GM21526 (cell line): Measurements from ENCODE around the gene GMPR.
"Not testable (repeated sequence)": the region's sequence is repeated elsewhere in the genome, so short reads cannot be mapped to it uniquely, and the experiment has no call there.

Experiments
- ATAC-seq: cut with Tn5 transposase; IDR thresholded peaks from one replicate; pipeline ENCODE4 v1.9.1; 2021; ENCODE audit warnings: moderate library complexity; ENCODE audit not compliant: unreplicated experiment, low FRiP score

The GMPR gene

GRCh38 chr6:16224409-16224808 is 14.0 kb upstream of the GMPR start:
- no peak for ATAC-seq

GRCh38 chr6:16225062-16225731 is 13.2 kb upstream of the GMPR start:
- ATAC-seq, result not testable (repeated sequence)

GRCh38 chr6:16226117-16227047 is 12.0 kb upstream of the GMPR start:
- not testable (repeated sequence) for ATAC-seq

- ATAC-seq, result no peak
These were observed 11.3 kb upstream of the GMPR start for GRCh38 chr6:16227048-16227562.

- ATAC-seq, result no peak
These were observed 10.8 kb upstream of the GMPR start for GRCh38 chr6:16227605-16228004.

- ATAC-seq, result no peak
These were observed 10.3 kb upstream of the GMPR start for GRCh38 chr6:16228043-16228442.

- ATAC-seq, result no peak
These were observed 9.4 kb upstream of the GMPR start for GRCh38 chr6:16228709-16229665.

GRCh38 chr6:16229700-16230099 is 8.7 kb upstream of the GMPR start:
- no peak for ATAC-seq

- ATAC-seq, result no peak
These were observed 7.4 kb upstream of the GMPR start for GRCh38 chr6:16230953-16231352.

GRCh38 chr6:16232086-16232485 is 6.3 kb upstream of the GMPR start:
- no peak for ATAC-seq

- ATAC-seq, result no peak
These were observed 2.3 kb upstream of the GMPR start for GRCh38 chr6:16236009-16236501.

- no peak for ATAC-seq
These were observed 1.7 kb upstream of the GMPR start for GRCh38 chr6:16236631-16237199.

GRCh38 chr6:16237242-16237641 is 1.1 kb upstream of the GMPR start:
- ATAC-seq, result no peak

GRCh38 chr6:16238963-16239797 is 793 bp downstream of the GMPR start:
- ATAC-seq, result no peak

GRCh38 chr6:16239798-16240123 is 1.4 kb downstream of the GMPR start:
- ATAC-seq, result no peak

GRCh38 chr6:16240589-16241320 is 2.4 kb downstream of the GMPR start:
- no peak for ATAC-seq

GRCh38 chr6:16241321-16241689 is 2.9 kb downstream of the GMPR start:
- no peak for ATAC-seq

GRCh38 chr6:16243055-16243454 is 4.7 kb downstream of the GMPR start:
- ATAC-seq, result no peak

- no peak for ATAC-seq
These were observed 5.3 kb downstream of the GMPR start for GRCh38 chr6:16243664-16244063.
